HCT116 (cell line): ENCODE results near the gene C11orf91. TPM values are rescaled to one million over a fixed set of nuclear protein-coding genes. Genes with fewer than 3 reads are reported as not detected.

Experiments used
- ATAC-seq: fragments of 200-7000 bp; cut with Tn5 transposase; 2 replicates; pipeline ENCODE4 v1.9.1; 2020; ENCODE audit warnings: mild to moderate bottlenecking, moderate library complexity
- BruUV-seq: library from RNA; stranded (reverse); fragments of 400-500 nt; replicated peaks from 2 replicates; lab custom pipeline; 2021; lab: Mats Ljungman, UMichigan
- CTCF ChIA-PET: fragments of 300-600 bp; sonication (Branson Sonifier 250); formaldehyde crosslinking; loops from one replicate; lab custom pipeline; 2021; ENCODE audit warnings: antibody characterized with exemption; lab: Charles Lee
- POLR2A ChIA-PET: fragments of 300-600, 350-600 bp; sonication (Branson Sonifier 250); formaldehyde crosslinking; loops from one replicate; lab custom pipeline; 2021; ENCODE audit warnings: antibody characterized with exemption; lab: Charles Lee
- RAD21 ChIA-PET, 2 experiments: fragments of 300-600 bp; sonication (Branson Sonifier 250); formaldehyde crosslinking; loops; one replicate each; lab custom pipeline; 2023; ENCODE audit warnings: low total read pairs in 2 of 2; ENCODE audit not compliant: uncharacterized antibody in 2 of 2, unreplicated experiment in 2 of 2, low non-redundant PET in 1 of 2; lab: Charles Lee
- DNase-seq: peaks from one replicate; pipeline ENCODE4 v3.0.0-alpha.2; 2010; ENCODE audit warnings: low read depth, low spot score
- H2AFZ ChIP-seq: fragments of 200-600 bp; shearing (Covaris generic), sonication (generic); 2 replicates; pipeline ENCODE4 v1.6.1; 2017; ENCODE audit warnings: low read depth, mixed run types, mixed read lengths, antibody characterized with exemption, low read length; ENCODE audit not compliant: poor library complexity, severe bottlenecking
- H3K27ac ChIP-seq: 2 replicates; pipeline ENCODE4 v1.5.1; 2012; ENCODE audit warnings: low read depth, low read length
- H3K27me3 ChIP-seq: fragments of 200-600 bp; sonication (generic); 2 replicates; pipeline ENCODE4 v1.6.1; 2016; ENCODE audit warnings: mixed run types, low read length, mixed read lengths; ENCODE audit not compliant: insufficient read depth
- H3K36me3 ChIP-seq, 2 experiments: fragments of 200-500 bp in 1 of 2; fragments of 200-600 bp in 1 of 2; sonication (Bioruptor generic) in 1 of 2; sonication (generic) in 1 of 2; 2 replicates each; pipeline versions ENCODE4 v1.5.1 to v1.6.1; 2014 to 2016; ENCODE audit warnings: low read length in 2 of 2, inconsistent platforms in 1 of 2, mixed read lengths in 1 of 2, mixed run types in 1 of 2; ENCODE audit not compliant: insufficient read depth in 2 of 2, control insufficient read depth in 1 of 2
- H3K4me1 ChIP-seq, 2 experiments: fragments of 200-600 bp in 1 of 2; sonication (generic) in 1 of 2; 2 replicates each; pipeline versions ENCODE4 v1.5.1 to v1.6.1; 2012 to 2017; ENCODE audit warnings: low read length in 2 of 2, inconsistent platforms in 1 of 2, mild to moderate bottlenecking in 1 of 2, mixed read lengths in 1 of 2, mixed run types in 1 of 2, moderate library complexity in 1 of 2; ENCODE audit not compliant: insufficient read depth in 2 of 2, control insufficient read depth in 1 of 2
- H3K4me2 ChIP-seq: fragments of 200-600 bp; sonication (generic); 2 replicates; pipeline ENCODE4 v1.6.1; 2017; ENCODE audit warnings: mixed run types, low read length, mixed read lengths
- H3K4me3 ChIP-seq, 2 experiments: fragments of 200-600 bp in 1 of 2; sonication (generic) in 1 of 2; replicated peaks in 1 of 2; 2 replicates each; pipeline ENCODE4 v1.5.1; 2011 to 2016; ENCODE audit warnings: low read length in 2 of 2, control low read depth in 1 of 2, low read depth in 1 of 2, mild to moderate bottlenecking in 1 of 2, mixed read lengths in 1 of 2, mixed run types in 1 of 2
- H3K79me2 ChIP-seq: fragments of 200-600 bp; sonication (generic); 2 replicates; pipeline ENCODE4 v1.6.1; 2017; ENCODE audit warnings: mild to moderate bottlenecking, mixed run types, low read length, moderate library complexity, mixed read lengths; ENCODE audit not compliant: insufficient read depth
- H3K9ac ChIP-seq: fragments of 200-600 bp; sonication (generic); 2 replicates; pipeline ENCODE4 v1.6.1; 2016; ENCODE audit warnings: low read length, mixed read lengths
- H3K9me2 ChIP-seq: fragments of 200-600 bp; sonication (generic), shearing (Covaris generic); 2 replicates; pipeline ENCODE4 v1.6.1; 2017; ENCODE audit warnings: mixed run types, mild to moderate bottlenecking, moderate library complexity; ENCODE audit not compliant: insufficient read depth
- H3K9me3 ChIP-seq, 2 experiments: fragments of 200-500 bp in 1 of 2; fragments of 200-600 bp in 1 of 2; sonication (Bioruptor generic) in 1 of 2; sonication (generic) in 1 of 2; 2 replicates each; pipeline ENCODE4 v1.6.1; 2014 to 2017; ENCODE audit warnings: low read length in 2 of 2, mixed read lengths in 2 of 2, inconsistent platforms in 1 of 2, low read depth in 1 of 2, mild to moderate bottlenecking in 1 of 2, mixed run types in 1 of 2, moderate library complexity in 1 of 2; ENCODE audit not compliant: control insufficient read depth in 1 of 2, insufficient read depth in 1 of 2
- H4K20me1 ChIP-seq: fragments of 200-600 bp; sonication (generic), shearing (Covaris generic); 2 replicates; pipeline ENCODE4 v1.6.1; 2017; ENCODE audit warnings: mixed run types, mild to moderate bottlenecking, moderate library complexity; ENCODE audit not compliant: insufficient read depth
- ATF3 ChIP-seq: IDR thresholded peaks from 2 replicates; pipeline ENCODE4 v1.6.1; 2012
- CEBPB ChIP-seq: IDR thresholded peaks from 2 replicates; pipeline ENCODE4 v1.6.1; 2012; ENCODE audit warnings: low read depth
- EGR1 ChIP-seq: IDR thresholded peaks from 2 replicates; pipeline ENCODE4 v1.6.1; 2012; ENCODE audit warnings: low read depth
- EZH2 ChIP-seq: fragments of 200-600 bp; sonication (generic); IDR thresholded peaks from 2 replicates; pipeline ENCODE4 v1.6.1; 2017; ENCODE audit warnings: antibody characterized with exemption, mixed run types
- POLR2A ChIP-seq: IDR thresholded peaks from 2 replicates; pipeline ENCODE4 v1.7.0; 2011; ENCODE audit warnings: borderline replicate concordance; ENCODE audit not compliant: insufficient read depth, insufficient read length; ENCODE audit errors: extremely low read depth
- intact Hi-C: fragments of 100-400 bp; cut with micrococcal nuclease; formaldehyde crosslinking; loops from 2 replicates; pipeline ENCODE4 v1.10.0; 2022
- total RNA-seq: library from RNA; stranded (reverse); gene quantifications from one replicate; pipeline ENCODE4 v1.2.1, GENCODE V29; 2021; ENCODE audit not compliant: unreplicated experiment
- TF ChIP-seq, protein P1 (sequence below), 3 experiments: fragments of 200-600 bp in 1 of 3; sonication (generic) in 1 of 3; IDR thresholded peaks in 2 of 3; conservative IDR thresholded peaks in 1 of 3; 2 replicates each; pipeline ENCODE4 v1.5.1; 2012 to 2017; ENCODE audit warnings: low read depth in 2 of 3, low read length in 2 of 3, antibody characterized with exemption in 1 of 3, borderline replicate concordance in 1 of 3, control low read depth in 1 of 3, mild to moderate bottlenecking in 1 of 3, mixed read lengths in 1 of 3, mixed run types in 1 of 3, moderate library complexity in 1 of 3; ENCODE audit not compliant: insufficient read depth in 1 of 3
- TF ChIP-seq, protein P2 (sequence below): IDR thresholded peaks from 2 replicates; pipeline ENCODE4 v1.6.1; 2012

The C11orf91 gene
- total RNA-seq, 1 experiment from 2014 or later, result 0.54 TPM

- Histone ChIP-seq H3K4me2 (peak overlapping the region; percentile 10; the same call in 1 of the 2 replicates), H3K4me1 (peaks cover 0 to 14% of the 10 kb centered on the region in 2 experiments; a peak in 2 of 4 replicates), H3K9me3 (no peaks in the 10 kb centered on the region), H3K9me2 (no peaks in the 10 kb centered on the region), H3K36me3 (no peaks in the 10 kb centered on the region), H3K27ac (no peak overlapping the region), H3K79me2 (no peaks in the 10 kb centered on the region), H2AFZ (no peak overlapping the region), H3K27me3 (no peaks in the 10 kb centered on the region), H4K20me1 (no peaks in the 10 kb centered on the region), H3K4me3 (no peak overlapping the region), H3K9ac (no peak overlapping the region)
- TF ChIP-seq POLR2A (no peak), CEBPB (no peak), EGR1 (no peak), EZH2 (no peak), ATF3 (no peak)
- TF ChIP-seq, protein P1, sequence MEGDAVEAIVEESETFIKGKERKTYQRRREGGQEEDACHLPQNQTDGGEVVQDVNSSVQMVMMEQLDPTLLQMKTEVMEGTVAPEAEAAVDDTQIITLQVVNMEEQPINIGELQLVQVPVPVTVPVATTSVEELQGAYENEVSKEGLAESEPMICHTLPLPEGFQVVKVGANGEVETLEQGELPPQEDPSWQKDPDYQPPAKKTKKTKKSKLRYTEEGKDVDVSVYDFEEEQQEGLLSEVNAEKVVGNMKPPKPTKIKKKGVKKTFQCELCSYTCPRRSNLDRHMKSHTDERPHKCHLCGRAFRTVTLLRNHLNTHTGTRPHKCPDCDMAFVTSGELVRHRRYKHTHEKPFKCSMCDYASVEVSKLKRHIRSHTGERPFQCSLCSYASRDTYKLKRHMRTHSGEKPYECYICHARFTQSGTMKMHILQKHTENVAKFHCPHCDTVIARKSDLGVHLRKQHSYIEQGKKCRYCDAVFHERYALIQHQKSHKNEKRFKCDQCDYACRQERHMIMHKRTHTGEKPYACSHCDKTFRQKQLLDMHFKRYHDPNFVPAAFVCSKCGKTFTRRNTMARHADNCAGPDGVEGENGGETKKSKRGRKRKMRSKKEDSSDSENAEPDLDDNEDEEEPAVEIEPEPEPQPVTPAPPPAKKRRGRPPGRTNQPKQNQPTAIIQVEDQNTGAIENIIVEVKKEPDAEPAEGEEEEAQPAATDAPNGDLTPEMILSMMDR (IDR thresholded peaks at IDR 0.05 in 2 of 3, conservative IDR thresholded peaks at IDR 0.05 in 1 of 3; ENCODE audit: borderline replicate concordance in 1 of 3, insufficient read depth in 1 of 3, low read depth in 2 of 3, low read length in 2 of 3), result no peak
- TF ChIP-seq, protein P2, sequence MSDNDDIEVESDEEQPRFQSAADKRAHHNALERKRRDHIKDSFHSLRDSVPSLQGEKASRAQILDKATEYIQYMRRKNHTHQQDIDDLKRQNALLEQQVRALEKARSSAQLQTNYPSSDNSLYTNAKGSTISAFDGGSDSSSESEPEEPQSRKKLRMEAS, result no peak
- no TSS peak for BruUV-seq
- ChIA-PET RAD21 (no interaction called here), POLR2A (no interaction called here), CTCF (no interaction called here)
- intact Hi-C loops, result no loop called here
- DNase-seq (no peak), ATAC-seq (no peak)
These were observed 30.2 kb downstream of the C11orf91 start for GRCh38 chr11:33670250-33671011.
